HepG2 (cell line): ENCODE data around the gene PYGO2. TPM values are rescaled to one million over a fixed set of nuclear protein-coding genes. Genes with fewer than 3 reads are reported as not detected.

Experiments
- BCL6 ChIP-seq: IDR thresholded peaks from 2 replicates; pipeline ENCODE4 v1.6.1; 2016; ENCODE audit warnings: missing genetic modification reagents, missing compliant biosample characterization
- DR1 ChIP-seq: sonication (generic); formaldehyde crosslinking; IDR thresholded peaks from 2 replicates; pipeline ENCODE4 v1.8.0; 2021; ENCODE audit warnings: mild to moderate bottlenecking, missing genetic modification reagents, inconsistent platforms
- FOXP1 ChIP-seq, 2 experiments: fragments of 450-650 bp in 1 of 2; IDR thresholded peaks; 2 replicates each; pipeline ENCODE4 v1.6.1; 2017 to 2018; ENCODE audit warnings: antibody characterized with exemption in 1 of 2
- IRF1 ChIP-seq: sonication (generic); formaldehyde crosslinking; IDR thresholded peaks from 2 replicates; pipeline ENCODE4 v1.4.0; 2020; ENCODE audit warnings: low read depth, mild to moderate bottlenecking, missing genetic modification reagents
- PHB2 ChIP-seq: fragments of 450-650 bp; IDR thresholded peaks from 2 replicates; pipeline ENCODE4 v1.6.1; 2018; ENCODE audit not compliant: partially characterized antibody
- RAD21 ChIP-seq: fragments of 450-650 bp; formaldehyde crosslinking; IDR thresholded peaks from 2 replicates; pipeline ENCODE4 v1.5.0; 2020; ENCODE audit warnings: mild to moderate bottlenecking
- TCF7 ChIP-seq: sonication (generic); IDR thresholded peaks from 2 replicates; pipeline ENCODE4 v1.6.1; 2016; ENCODE audit warnings: antibody characterized with exemption, low read depth
- YY1 ChIP-seq: IDR thresholded peaks from 2 replicates; pipeline ENCODE4 v1.6.1; 2011; ENCODE audit warnings: low read length, low read depth, moderate library complexity, mild to moderate bottlenecking; ENCODE audit not compliant: insufficient read depth, insufficient replicate concordance
- ZBTB40 ChIP-seq, 2 experiments: fragments of 450-650 bp in 1 of 2; sonication (generic) in 1 of 2; formaldehyde crosslinking in 1 of 2; IDR thresholded peaks; 2 replicates each; pipeline versions ENCODE4 v1.6.1 to v1.8.0; 2016 to 2022; ENCODE audit warnings: antibody characterized with exemption in 1 of 2, mild to moderate bottlenecking in 1 of 2, missing genetic modification reagents in 1 of 2
- ZNF354B ChIP-seq: sonication (generic); formaldehyde crosslinking; IDR thresholded peaks from 2 replicates; pipeline ENCODE4 v1.8.0; 2022; ENCODE audit warnings: mild to moderate bottlenecking, missing genetic modification reagents
- ZNF414 ChIP-seq: sonication (generic); formaldehyde crosslinking; IDR thresholded peaks from 2 replicates; pipeline ENCODE4 v1.5.0; 2020; ENCODE audit warnings: missing genetic modification reagents
- ZSCAN5A ChIP-seq: sonication (generic); formaldehyde crosslinking; IDR thresholded peaks from 2 replicates; pipeline ENCODE4 v1.8.0; 2022; ENCODE audit warnings: mild to moderate bottlenecking, missing genetic modification reagents, borderline replicate concordance
- ZUFSP ChIP-seq: sonication (generic); formaldehyde crosslinking; IDR thresholded peaks from 2 replicates; pipeline ENCODE4 v1.9.0; 2021; ENCODE audit warnings: missing genetic modification reagents, mild to moderate bottlenecking, borderline replicate concordance
- polyA plus RNA-seq, 8 experiments: library from polyadenylated mRNA; depleted of rRNA in 3 of 8; stranded (reverse) in 7 of 8; unstranded in 1 of 8; fragments of >200 nt; fragmentation: Illumina TruSeq in 4 of 8; extraction: Trizol in 4 of 8; gene quantifications; 2 replicates each; pipeline versions ENCODE4 v1.2.1 to v1.2.3, GENCODE V29; 2011 to 2016; ENCODE audit warnings: low read depth in 4 of 8, missing spikeins in 1 of 8, mixed read lengths in 1 of 8; ENCODE audit not compliant: insufficient read depth in 1 of 8
- total RNA-seq, 5 experiments: library from RNA; depleted of rRNA; stranded (reverse); fragments of >200 nt; fragmentation: Illumina TruSeq; extraction: Trizol; gene quantifications; 2 replicates each; pipeline ENCODE4 v1.2.3, GENCODE V29; 2016; ENCODE audit warnings: low read depth in 1 of 5

Gene PYGO2
- total and polyA plus RNA-seq, 2 of the 13 experiments (the other 11 are each of a cell fraction or from before 2014, with no cell fraction given) = 20.3 to 21.8 TPM

- TF ChIP-seq IRF1 (CRISPR knock-in tag) (no peak), ZNF354B (CRISPR knock-in tag) (0 out of 2 replicates have a peak, but pooled peaks have one; percentile 53), ZNF414 (CRISPR knock-in tag) (peak; percentile 69), ZUFSP (CRISPR knock-in tag) (no peak), ZBTB40 (IDR thresholded peaks at IDR 0.05) (no peak), ZBTB40 (CRISPR knock-in tag; IDR thresholded peaks at IDR 0.05) (peak; percentile 60; the same call in 1 of the 2 replicates), YY1 (peak; percentile 63), DR1 (CRISPR knock-in tag) (peak; percentile 53; the same call in 1 of the 2 replicates), ZSCAN5A (CRISPR knock-in tag) (no peak), TCF7 (peak; percentile 32; the same call in 1 of the 2 replicates), BCL6 (CRISPR knock-in tag) (peak; percentile 54), RAD21 (CRISPR knock-in tag) (peak; percentile 56; the same call in 1 of the 2 replicates), PHB2 (no peak), FOXP1 (IDR thresholded peaks at IDR 0.05) (no peak), FOXP1 (CRISPR knock-in tag; IDR thresholded peaks at IDR 0.05) (0 out of 2 replicates have a peak, but pooled peaks have one; percentile 43)
Measured at GRCh38 chr1:155000726-155001424, 39.3 kb upstream of the PYGO2 start (continued).
